ENCODE results near the gene ZNRF3.

DNA sequence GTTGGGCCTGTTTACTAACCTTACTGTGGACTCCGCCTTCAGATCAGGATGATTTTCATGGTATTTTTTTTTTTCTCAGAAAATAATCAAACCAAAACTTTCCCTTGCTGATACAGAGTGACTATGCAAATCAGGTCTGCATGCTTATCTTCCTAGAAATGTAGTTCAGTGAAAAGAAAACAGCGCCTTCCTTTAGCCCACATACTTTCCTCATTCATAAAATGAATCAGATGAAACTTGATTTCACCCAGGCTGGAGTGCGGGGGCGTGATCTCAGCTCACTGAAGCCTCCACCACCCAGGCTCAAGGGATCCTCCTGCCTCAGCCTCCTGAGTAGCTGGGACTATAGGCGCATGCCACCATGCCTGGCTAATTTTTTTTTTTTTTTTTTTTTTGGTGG, 26.0 kb downstream of the ZNRF3 start:
- no peak for TF ChIP-seq NFIC (IDR thresholded peaks at IDR 0.05)
- TF ChIP-seq, protein P1, sequence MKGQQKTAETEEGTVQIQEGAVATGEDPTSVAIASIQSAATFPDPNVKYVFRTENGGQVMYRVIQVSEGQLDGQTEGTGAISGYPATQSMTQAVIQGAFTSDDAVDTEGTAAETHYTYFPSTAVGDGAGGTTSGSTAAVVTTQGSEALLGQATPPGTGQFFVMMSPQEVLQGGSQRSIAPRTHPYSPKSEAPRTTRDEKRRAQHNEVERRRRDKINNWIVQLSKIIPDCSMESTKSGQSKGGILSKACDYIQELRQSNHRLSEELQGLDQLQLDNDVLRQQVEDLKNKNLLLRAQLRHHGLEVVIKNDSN (IDR thresholded peaks at IDR 0.05), result no peak
- TF ChIP-seq REST (IDR thresholded peaks at IDR 0.05; ENCODE audit: low read depth), result no peak
- TF ChIP-seq CEBPB (IDR thresholded peaks at IDR 0.05), result no peak

Measured in Ishikawa (cell line).